ENCODE measurements around the gene PPFIA3.

The PPFIA3 gene

GRCh38 chr19:49189259-49189658 is 69.9 kb downstream of the PPFIA3 start:
- Histone ChIP-seq H3K79me2 (ENCODE audit: insufficient read depth, low read length) (no peaks in the 10 kb centered on the region), H3K9ac (ENCODE audit: low read depth, low read length) (no peak overlapping the region), H3K9me3 (ENCODE audit: insufficient read depth, low read length, severe bottlenecking) (peaks cover 5% of the 10 kb centered on the region), H3K4me1 (ENCODE audit: insufficient read depth, low read length) (peaks cover 13% of the 10 kb centered on the region), H3K36me3 (ENCODE audit: insufficient read depth, low read length) (no peaks in the 10 kb centered on the region), H3K27me3 (ENCODE audit: insufficient read depth, low read length, poor library complexity) (no peaks in the 10 kb centered on the region), H2AFZ (ENCODE audit: low read depth, low read length) (no peak overlapping the region), H4K20me1 (ENCODE audit: insufficient read depth, low read length) (no peaks in the 10 kb centered on the region), H3K4me2 (ENCODE audit: insufficient read depth, low read length) (no peak overlapping the region), H3K4me3 (ENCODE audit: low read depth in 1 of 2, low read length in 2 of 2) (no peak overlapping the region), H3K27ac (ENCODE audit: low read length) (no peak overlapping the region)
- DNase-seq = no peak
- no peak for ATAC-seq (ENCODE audit: insufficient read depth, low read depth)
- no peak for TF ChIP-seq EZH2 (IDR thresholded peaks at IDR 0.05; ENCODE audit: borderline replicate concordance, low read depth, low read length, severe bottlenecking)

- TF ChIP-seq CTCF (IDR thresholded peaks at IDR 0.05; ENCODE audit: borderline replicate concordance, extremely low read depth, low read length, poor library complexity, severe bottlenecking) (no peak), EZH2 (IDR thresholded peaks at IDR 0.05; ENCODE audit: borderline replicate concordance, low read depth, low read length, severe bottlenecking) (no peak)
These were observed 71.4 kb downstream of the PPFIA3 start for GRCh38 chr19:49190781-49191180.

DNA sequence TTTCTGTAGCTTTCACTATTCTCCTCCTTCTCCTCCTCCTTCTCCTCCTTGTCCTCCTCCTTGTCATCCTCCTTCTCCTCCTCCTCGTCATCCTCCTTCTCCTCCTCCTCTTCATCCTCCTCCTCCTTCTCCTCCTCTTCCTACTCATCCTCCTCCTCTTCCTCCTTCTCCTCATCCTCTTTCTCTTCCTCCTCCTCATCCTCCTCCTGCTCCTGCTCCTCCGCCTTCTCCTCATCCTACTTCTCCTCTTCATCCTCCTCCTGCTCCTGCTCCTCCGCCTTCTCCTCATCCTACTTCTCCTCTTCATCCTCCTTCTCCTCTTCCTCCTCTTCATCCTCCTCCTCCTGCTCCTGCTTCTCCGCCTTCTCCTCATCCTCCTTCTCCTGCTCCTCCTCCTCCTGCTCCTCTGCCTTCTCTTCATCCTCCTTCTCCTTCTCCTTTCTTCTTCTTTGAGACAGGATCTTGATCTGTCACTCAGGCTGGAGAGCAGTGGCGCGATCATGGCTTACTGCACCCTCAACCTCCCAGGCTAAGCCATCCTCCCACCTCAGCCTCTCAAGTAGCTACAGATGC is 74.6 kb downstream of the PPFIA3 start:
- Histone ChIP-seq H3K4me1 (ENCODE audit: insufficient read depth, low read length) (peaks cover 13% of the 10 kb centered on the region), H3K27me3 (ENCODE audit: insufficient read depth, low read length, poor library complexity) (no peaks in the 10 kb centered on the region), H3K9me3 (ENCODE audit: insufficient read depth, low read length, severe bottlenecking) (peaks cover 5% of the 10 kb centered on the region), H3K79me2 (ENCODE audit: insufficient read depth, low read length) (no peaks in the 10 kb centered on the region), H3K27ac (ENCODE audit: low read length) (no peak overlapping the region), H3K4me3 (ENCODE audit: low read depth in 1 of 2, low read length in 2 of 2) (no peak overlapping the region), H4K20me1 (ENCODE audit: insufficient read depth, low read length) (no peaks in the 10 kb centered on the region), H3K4me2 (ENCODE audit: insufficient read depth, low read length) (no peak overlapping the region), H3K9ac (ENCODE audit: low read depth, low read length) (no peak overlapping the region), H2AFZ (ENCODE audit: low read depth, low read length) (no peak overlapping the region), H3K36me3 (ENCODE audit: insufficient read depth, low read length) (no peaks in the 10 kb centered on the region)
- TF ChIP-seq EZH2 (IDR thresholded peaks at IDR 0.05; ENCODE audit: borderline replicate concordance, low read depth, low read length, severe bottlenecking) (no peak), CTCF (IDR thresholded peaks at IDR 0.05; ENCODE audit: borderline replicate concordance, extremely low read depth, low read length, poor library complexity, severe bottlenecking) (no peak)
- DNase-seq (no peak), ATAC-seq (ENCODE audit: insufficient read depth, low read depth) (no peak)

More at GRCh38 chr19:49190781-49191180, 71.4 kb downstream of the PPFIA3 start:
- no peaks in the 10 kb centered on the region for H3K27me3 ChIP-seq (ENCODE audit: insufficient read depth, low read length, poor library complexity)
- H3K4me2 ChIP-seq (ENCODE audit: insufficient read depth, low read length) = no peak overlapping the region
- ATAC-seq (ENCODE audit: insufficient read depth, low read depth) = no peak
- H3K79me2 ChIP-seq (ENCODE audit: insufficient read depth, low read length) = no peaks in the 10 kb centered on the region
- no peaks in the 10 kb centered on the region for H4K20me1 ChIP-seq (ENCODE audit: insufficient read depth, low read length)
- H2AFZ ChIP-seq (ENCODE audit: low read depth, low read length) = no peak overlapping the region
- DNase-seq = no peak
- H3K9ac ChIP-seq (ENCODE audit: low read depth, low read length) = no peak overlapping the region
- H3K9me3 ChIP-seq (ENCODE audit: insufficient read depth, low read length, severe bottlenecking) = peaks cover 5% of the 10 kb centered on the region
- no peak overlapping the region for H3K27ac ChIP-seq (ENCODE audit: low read length)
- no peak overlapping the region for H3K4me3 ChIP-seq (ENCODE audit: low read depth in 1 of 2, low read length in 2 of 2)
- H3K36me3 ChIP-seq (ENCODE audit: insufficient read depth, low read length) = no peaks in the 10 kb centered on the region
- H3K4me1 ChIP-seq (ENCODE audit: insufficient read depth, low read length) = peaks cover 13% of the 10 kb centered on the region

DNA sequence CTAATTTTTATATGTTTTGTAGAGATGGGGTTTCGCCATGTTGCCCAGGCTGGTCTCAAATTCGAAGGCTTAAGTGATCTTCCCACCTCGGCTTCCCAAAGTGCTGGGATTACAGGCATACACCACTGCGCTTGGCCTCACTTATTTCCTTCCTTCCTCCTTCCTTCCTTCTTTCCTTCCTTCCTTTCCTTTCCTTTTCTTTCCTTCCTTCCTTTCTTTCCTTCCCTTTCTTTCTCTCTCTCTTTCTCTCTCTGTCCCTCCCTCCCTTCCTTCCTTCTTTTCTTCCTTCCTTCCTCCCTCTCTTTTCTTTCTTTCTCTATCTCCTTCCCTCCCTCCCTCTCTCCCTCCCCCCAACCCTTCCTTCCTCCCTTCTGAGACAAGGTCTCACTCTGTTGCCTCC is 75.1 kb downstream of the PPFIA3 start:
- Histone ChIP-seq H3K27me3 (ENCODE audit: insufficient read depth, low read length, poor library complexity) (no peaks in the 10 kb centered on the region), H3K36me3 (ENCODE audit: insufficient read depth, low read length) (no peaks in the 10 kb centered on the region)

More for the DNA sequence above, 75.1 kb downstream of the PPFIA3 start:
- Histone ChIP-seq H3K4me2 (ENCODE audit: insufficient read depth, low read length) (no peak overlapping the region), H3K4me3 (ENCODE audit: low read depth in 1 of 2, low read length in 2 of 2) (no peak overlapping the region), H3K27ac (ENCODE audit: low read length) (no peak overlapping the region), H4K20me1 (ENCODE audit: insufficient read depth, low read length) (no peaks in the 10 kb centered on the region), H3K79me2 (ENCODE audit: insufficient read depth, low read length) (no peaks in the 10 kb centered on the region), H3K4me1 (ENCODE audit: insufficient read depth, low read length) (peaks cover 11% of the 10 kb centered on the region), H3K9me3 (ENCODE audit: insufficient read depth, low read length, severe bottlenecking) (peaks cover 5% of the 10 kb centered on the region), H3K9ac (ENCODE audit: low read depth, low read length) (no peak overlapping the region), H2AFZ (ENCODE audit: low read depth, low read length) (no peak overlapping the region)
- DNase-seq (no peak), ATAC-seq (ENCODE audit: insufficient read depth, low read depth) (no peak)
- TF ChIP-seq EZH2 (IDR thresholded peaks at IDR 0.05; ENCODE audit: borderline replicate concordance, low read depth, low read length, severe bottlenecking) (no peak), CTCF (IDR thresholded peaks at IDR 0.05; ENCODE audit: borderline replicate concordance, extremely low read depth, low read length, poor library complexity, severe bottlenecking) (no peak)
